HG02623 (cell line): ENCODE results near the gene AP1M2.

Experiments used
- ATAC-seq: cut with Tn5 transposase; IDR thresholded peaks from one replicate; pipeline ENCODE4 v1.9.1; 2021; ENCODE audit warnings: moderate library complexity; ENCODE audit not compliant: unreplicated experiment

Gene AP1M2

GRCh38 chr19:10587022-10587838 is at the start of gene AP1M2:
AP1M2 (minus strand) TSS chr19:10587312; CDS start chr19:10587231, 81 bp downstream.
- ATAC-seq: no peak

GRCh38 chr19:10636304-10636972 is 49.3 kb upstream of the AP1M2 start:
- ATAC-seq: no peak

GRCh38 chr19:10634963-10635362 is 47.9 kb upstream of the AP1M2 start:
- no peak for ATAC-seq

- no peak for ATAC-seq
Measured at GRCh38 chr19:10634430-10634829, 47.3 kb upstream of the AP1M2 start.

GRCh38 chr19:10631874-10632273 is 44.8 kb upstream of the AP1M2 start:
- ATAC-seq: no peak

- no peak for ATAC-seq
Measured at GRCh38 chr19:10625762-10626138, 38.6 kb upstream of the AP1M2 start.

GRCh38 chr19:10625003-10625761 is 38.1 kb upstream of the AP1M2 start, which contains the start of gene SLC44A2:
SLC44A2 (plus strand) TSS chr19:10625553; CDS start chr19:10625634, 81 bp downstream.
- no peak for ATAC-seq

GRCh38 chr19:10624585-10624984 is 37.5 kb upstream of the AP1M2 start:
- no peak for ATAC-seq

GRCh38 chr19:10621966-10622365 is 34.9 kb upstream of the AP1M2 start:
- no peak for ATAC-seq

GRCh38 chr19:10620786-10621185 is 33.7 kb upstream of the AP1M2 start:
- no peak for ATAC-seq

GRCh38 chr19:10618846-10619245 is 31.7 kb upstream of the AP1M2 start:
- ATAC-seq: no peak

GRCh38 chr19:10617409-10618121 is 30.5 kb upstream of the AP1M2 start:
- ATAC-seq: no peak

- ATAC-seq: no peak
Measured at GRCh38 chr19:10615429-10616023, 28.4 kb upstream of the AP1M2 start.

GRCh38 chr19:10612499-10613119 is 25.5 kb upstream of the AP1M2 start:
- ATAC-seq: no peak

GRCh38 chr19:10611907-10612306 is 24.8 kb upstream of the AP1M2 start:
- no peak for ATAC-seq

GRCh38 chr19:10604460-10604980 is 17.4 kb upstream of the AP1M2 start:
- no peak for ATAC-seq

GRCh38 chr19:10603873-10604459 is 16.9 kb upstream of the AP1M2 start:
- ATAC-seq: no peak

GRCh38 chr19:10603084-10603872 is 16.2 kb upstream of the AP1M2 start:
- ATAC-seq: no peak
